ENCODE data around the gene SALL1. TPM values are rescaled to one million over a fixed set of nuclear protein-coding genes. Genes with fewer than 3 reads are reported as not detected.

SALL1 gene
- total and polyA plus RNA-seq, 2 experiments from 2014 or later = 9.4 to 22.7 TPM

DNA sequence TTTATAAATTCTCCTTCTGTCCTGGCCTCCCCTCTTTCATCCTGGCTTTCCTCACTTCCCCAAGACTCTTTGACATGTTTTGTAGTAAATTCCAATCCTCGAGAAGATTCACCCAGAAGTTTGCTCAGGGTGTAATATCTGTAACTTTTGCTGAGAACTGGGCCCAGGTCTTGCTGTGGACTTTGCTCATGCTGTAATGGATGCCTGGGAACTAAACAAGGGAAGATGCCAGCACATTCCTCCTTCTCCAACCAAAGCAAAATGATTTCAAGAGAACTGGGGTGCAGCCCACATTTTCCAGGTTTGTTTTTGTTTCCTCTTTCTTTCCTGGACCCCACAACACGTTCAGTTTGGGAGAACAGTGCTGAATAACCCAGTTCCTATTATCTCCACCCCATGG lies 6.6 kb upstream of the SALL1 start:
- no peak overlapping the region for H3K27ac Mint-ChIP-seq
- Histone ChIP-seq H3K4me3 (no peak overlapping the region), H3K9me2 (ENCODE audit: insufficient read depth) (no peaks in the 10 kb centered on the region), H3K79me2 (replicated peaks; ENCODE audit: insufficient read depth) (no peaks in the 10 kb centered on the region; the same call in 1 of the 2 replicates), H4K20me1 (replicated peaks; ENCODE audit: insufficient read depth) (no peaks in the 10 kb centered on the region), H3K27ac (ENCODE audit: low read depth) (no peak overlapping the region), H3K4me1 (ENCODE audit: insufficient read depth) (peaks cover 27% of the 10 kb centered on the region), H3K4me2 (peak overlapping the region; percentile 85), H3F3A (replicated peaks; ENCODE audit: low read depth) (no peaks in the 10 kb centered on the region; the same call in 1 of the 2 replicates), H2AFZ (no peak overlapping the region), H3K36me3 (ENCODE audit: insufficient read depth) (no peaks in the 10 kb centered on the region), H3K27me3 (ENCODE audit: insufficient read depth) (peaks cover 69% of the 10 kb centered on the region)
- ATAC-seq (no peak), DNase-seq (ENCODE audit: low spot score) (no peak)
- H3K4me3 Mint-ChIP-seq = peak overlapping the region; percentile 13; the same call in 1 of the 3 replicates
- H3K4me1 Mint-ChIP-seq = peaks cover 44% of the 10 kb centered on the region
- TF ChIP-seq, protein P1, sequence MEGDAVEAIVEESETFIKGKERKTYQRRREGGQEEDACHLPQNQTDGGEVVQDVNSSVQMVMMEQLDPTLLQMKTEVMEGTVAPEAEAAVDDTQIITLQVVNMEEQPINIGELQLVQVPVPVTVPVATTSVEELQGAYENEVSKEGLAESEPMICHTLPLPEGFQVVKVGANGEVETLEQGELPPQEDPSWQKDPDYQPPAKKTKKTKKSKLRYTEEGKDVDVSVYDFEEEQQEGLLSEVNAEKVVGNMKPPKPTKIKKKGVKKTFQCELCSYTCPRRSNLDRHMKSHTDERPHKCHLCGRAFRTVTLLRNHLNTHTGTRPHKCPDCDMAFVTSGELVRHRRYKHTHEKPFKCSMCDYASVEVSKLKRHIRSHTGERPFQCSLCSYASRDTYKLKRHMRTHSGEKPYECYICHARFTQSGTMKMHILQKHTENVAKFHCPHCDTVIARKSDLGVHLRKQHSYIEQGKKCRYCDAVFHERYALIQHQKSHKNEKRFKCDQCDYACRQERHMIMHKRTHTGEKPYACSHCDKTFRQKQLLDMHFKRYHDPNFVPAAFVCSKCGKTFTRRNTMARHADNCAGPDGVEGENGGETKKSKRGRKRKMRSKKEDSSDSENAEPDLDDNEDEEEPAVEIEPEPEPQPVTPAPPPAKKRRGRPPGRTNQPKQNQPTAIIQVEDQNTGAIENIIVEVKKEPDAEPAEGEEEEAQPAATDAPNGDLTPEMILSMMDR (conservative IDR thresholded peaks at IDR 0.05; ENCODE audit: low read depth in 2 of 2) = no peak
- TF ChIP-seq, protein P2, sequence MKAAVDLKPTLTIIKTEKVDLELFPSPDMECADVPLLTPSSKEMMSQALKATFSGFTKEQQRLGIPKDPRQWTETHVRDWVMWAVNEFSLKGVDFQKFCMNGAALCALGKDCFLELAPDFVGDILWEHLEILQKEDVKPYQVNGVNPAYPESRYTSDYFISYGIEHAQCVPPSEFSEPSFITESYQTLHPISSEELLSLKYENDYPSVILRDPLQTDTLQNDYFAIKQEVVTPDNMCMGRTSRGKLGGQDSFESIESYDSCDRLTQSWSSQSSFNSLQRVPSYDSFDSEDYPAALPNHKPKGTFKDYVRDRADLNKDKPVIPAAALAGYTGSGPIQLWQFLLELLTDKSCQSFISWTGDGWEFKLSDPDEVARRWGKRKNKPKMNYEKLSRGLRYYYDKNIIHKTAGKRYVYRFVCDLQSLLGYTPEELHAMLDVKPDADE (IDR thresholded peaks at IDR 0.05) = no peak
- TF ChIP-seq POLR2AphosphoS5 (IDR thresholded peaks at IDR 0.05; ENCODE audit: low read depth) (no peak), STAT1 (IDR thresholded peaks at IDR 0.05; ENCODE audit: unreplicated experiment) (no peak), EZH2phosphoT487 (IDR thresholded peaks at IDR 0.05; ENCODE audit: unreplicated experiment) (no peak), EZH2 (IDR thresholded peaks at IDR 0.05; ENCODE audit: low read depth, unreplicated experiment) (no peak), ZNF114 (CRISPR knock-in tag; IDR thresholded peaks at IDR 0.05) (no peak), NANOG (IDR thresholded peaks at IDR 0.05; ENCODE audit: borderline replicate concordance) (no peak), CREB1 (CRISPR knock-in tag; IDR thresholded peaks at IDR 0.05; ENCODE audit: low read depth) (no peak), ZNF331 (CRISPR knock-in tag; IDR thresholded peaks at IDR 0.05; ENCODE audit: low read depth) (no peak), JUNB (IDR thresholded peaks at IDR 0.05; ENCODE audit: unreplicated experiment) (no peak)
- TF ChIP-seq, protein P3, sequence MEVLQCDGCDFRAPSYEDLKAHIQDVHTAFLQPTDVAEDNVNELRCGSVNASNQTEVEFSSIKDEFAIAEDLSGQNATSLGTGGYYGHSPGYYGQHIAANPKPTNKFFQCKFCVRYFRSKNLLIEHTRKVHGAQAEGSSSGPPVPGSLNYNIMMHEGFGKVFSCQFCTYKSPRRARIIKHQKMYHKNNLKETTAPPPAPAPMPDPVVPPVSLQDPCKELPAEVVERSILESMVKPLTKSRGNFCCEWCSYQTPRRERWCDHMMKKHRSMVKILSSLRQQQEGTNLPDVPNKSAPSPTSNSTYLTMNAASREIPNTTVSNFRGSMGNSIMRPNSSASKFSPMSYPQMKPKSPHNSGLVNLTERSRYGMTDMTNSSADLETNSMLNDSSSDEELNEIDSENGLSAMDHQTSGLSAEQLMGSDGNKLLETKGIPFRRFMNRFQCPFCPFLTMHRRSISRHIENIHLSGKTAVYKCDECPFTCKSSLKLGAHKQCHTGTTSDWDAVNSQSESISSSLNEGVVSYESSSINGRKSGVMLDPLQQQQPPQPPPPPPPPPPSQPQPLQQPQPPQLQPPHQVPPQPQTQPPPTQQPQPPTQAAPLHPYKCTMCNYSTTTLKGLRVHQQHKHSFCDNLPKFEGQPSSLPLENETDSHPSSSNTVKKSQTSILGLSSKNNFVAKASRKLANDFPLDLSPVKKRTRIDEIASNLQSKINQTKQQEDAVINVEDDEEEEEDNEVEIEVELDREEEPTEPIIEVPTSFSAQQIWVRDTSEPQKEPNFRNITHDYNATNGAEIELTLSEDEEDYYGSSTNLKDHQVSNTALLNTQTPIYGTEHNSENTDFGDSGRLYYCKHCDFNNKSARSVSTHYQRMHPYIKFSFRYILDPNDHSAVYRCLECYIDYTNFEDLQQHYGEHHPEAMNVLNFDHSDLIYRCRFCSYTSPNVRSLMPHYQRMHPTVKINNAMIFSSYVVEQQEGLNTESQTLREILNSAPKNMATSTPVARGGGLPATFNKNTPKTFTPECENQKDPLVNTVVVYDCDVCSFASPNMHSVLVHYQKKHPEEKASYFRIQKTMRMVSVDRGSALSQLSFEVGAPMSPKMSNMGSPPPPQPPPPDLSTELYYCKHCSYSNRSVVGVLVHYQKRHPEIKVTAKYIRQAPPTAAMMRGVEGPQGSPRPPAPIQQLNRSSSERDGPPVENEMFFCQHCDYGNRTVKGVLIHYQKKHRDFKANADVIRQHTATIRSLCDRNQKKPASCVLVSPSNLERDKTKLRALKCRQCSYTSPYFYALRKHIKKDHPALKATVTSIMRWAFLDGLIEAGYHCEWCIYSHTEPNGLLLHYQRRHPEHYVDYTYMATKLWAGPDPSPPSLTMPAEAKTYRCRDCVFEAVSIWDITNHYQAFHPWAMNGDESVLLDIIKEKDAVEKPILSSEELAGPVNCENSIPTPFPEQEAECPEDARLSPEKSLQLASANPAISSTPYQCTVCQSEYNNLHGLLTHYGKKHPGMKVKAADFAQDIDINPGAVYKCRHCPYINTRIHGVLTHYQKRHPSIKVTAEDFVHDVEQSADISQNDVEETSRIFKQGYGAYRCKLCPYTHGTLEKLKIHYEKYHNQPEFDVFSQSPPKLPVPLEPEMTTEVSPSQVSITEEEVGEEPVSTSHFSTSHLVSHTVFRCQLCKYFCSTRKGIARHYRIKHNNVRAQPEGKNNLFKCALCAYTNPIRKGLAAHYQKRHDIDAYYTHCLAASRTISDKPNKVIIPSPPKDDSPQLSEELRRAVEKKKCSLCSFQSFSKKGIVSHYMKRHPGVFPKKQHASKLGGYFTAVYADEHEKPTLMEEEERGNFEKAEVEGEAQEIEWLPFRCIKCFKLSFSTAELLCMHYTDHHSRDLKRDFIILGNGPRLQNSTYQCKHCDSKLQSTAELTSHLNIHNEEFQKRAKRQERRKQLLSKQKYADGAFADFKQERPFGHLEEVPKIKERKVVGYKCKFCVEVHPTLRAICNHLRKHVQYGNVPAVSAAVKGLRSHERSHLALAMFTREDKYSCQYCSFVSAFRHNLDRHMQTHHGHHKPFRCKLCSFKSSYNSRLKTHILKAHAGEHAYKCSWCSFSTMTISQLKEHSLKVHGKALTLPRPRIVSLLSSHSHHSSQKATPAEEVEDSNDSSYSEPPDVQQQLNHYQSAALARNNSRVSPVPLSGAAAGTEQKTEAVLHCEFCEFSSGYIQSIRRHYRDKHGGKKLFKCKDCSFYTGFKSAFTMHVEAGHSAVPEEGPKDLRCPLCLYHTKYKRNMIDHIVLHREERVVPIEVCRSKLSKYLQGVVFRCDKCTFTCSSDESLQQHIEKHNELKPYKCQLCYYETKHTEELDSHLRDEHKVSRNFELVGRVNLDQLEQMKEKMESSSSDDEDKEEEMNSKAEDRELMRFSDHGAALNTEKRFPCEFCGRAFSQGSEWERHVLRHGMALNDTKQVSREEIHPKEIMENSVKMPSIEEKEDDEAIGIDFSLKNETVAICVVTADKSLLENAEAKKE (CRISPR knock-in tag; IDR thresholded peaks at IDR 0.05) = no peak
- TF ChIP-seq, protein P4, sequence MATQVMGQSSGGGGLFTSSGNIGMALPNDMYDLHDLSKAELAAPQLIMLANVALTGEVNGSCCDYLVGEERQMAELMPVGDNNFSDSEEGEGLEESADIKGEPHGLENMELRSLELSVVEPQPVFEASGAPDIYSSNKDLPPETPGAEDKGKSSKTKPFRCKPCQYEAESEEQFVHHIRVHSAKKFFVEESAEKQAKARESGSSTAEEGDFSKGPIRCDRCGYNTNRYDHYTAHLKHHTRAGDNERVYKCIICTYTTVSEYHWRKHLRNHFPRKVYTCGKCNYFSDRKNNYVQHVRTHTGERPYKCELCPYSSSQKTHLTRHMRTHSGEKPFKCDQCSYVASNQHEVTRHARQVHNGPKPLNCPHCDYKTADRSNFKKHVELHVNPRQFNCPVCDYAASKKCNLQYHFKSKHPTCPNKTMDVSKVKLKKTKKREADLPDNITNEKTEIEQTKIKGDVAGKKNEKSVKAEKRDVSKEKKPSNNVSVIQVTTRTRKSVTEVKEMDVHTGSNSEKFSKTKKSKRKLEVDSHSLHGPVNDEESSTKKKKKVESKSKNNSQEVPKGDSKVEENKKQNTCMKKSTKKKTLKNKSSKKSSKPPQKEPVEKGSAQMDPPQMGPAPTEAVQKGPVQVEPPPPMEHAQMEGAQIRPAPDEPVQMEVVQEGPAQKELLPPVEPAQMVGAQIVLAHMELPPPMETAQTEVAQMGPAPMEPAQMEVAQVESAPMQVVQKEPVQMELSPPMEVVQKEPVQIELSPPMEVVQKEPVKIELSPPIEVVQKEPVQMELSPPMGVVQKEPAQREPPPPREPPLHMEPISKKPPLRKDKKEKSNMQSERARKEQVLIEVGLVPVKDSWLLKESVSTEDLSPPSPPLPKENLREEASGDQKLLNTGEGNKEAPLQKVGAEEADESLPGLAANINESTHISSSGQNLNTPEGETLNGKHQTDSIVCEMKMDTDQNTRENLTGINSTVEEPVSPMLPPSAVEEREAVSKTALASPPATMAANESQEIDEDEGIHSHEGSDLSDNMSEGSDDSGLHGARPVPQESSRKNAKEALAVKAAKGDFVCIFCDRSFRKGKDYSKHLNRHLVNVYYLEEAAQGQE (IDR thresholded peaks at IDR 0.05; ENCODE audit: unreplicated experiment) = no peak
- H3K9me3 Mint-ChIP-seq = peaks cover 5% of the 10 kb centered on the region; the same call in 2 of the 3 replicates
- peaks cover 5% of the 10 kb centered on the region; the same call in 2 of the 3 replicates for H3K36me3 Mint-ChIP-seq (ENCODE audit: low read depth)
- peaks cover 47% of the 10 kb centered on the region for H3K27me3 Mint-ChIP-seq (ENCODE audit: insufficient read depth, low read depth, poor library complexity)
